Neural cell (in vitro differentiated cells): ENCODE data around the gene SH3TC1. TPM values are rescaled to one million over a fixed set of nuclear protein-coding genes. Genes with fewer than 3 reads are reported as not detected.

ENCODE experiments used
- H2AFZ ChIP-seq: fragments of 200-600, 300-800 bp; sonication (generic), shearing (Covaris generic); 2 replicates; pipeline ENCODE4 v1.6.0; 2014; ENCODE audit warnings: low read depth, mild to moderate bottlenecking, antibody characterized with exemption, low read length, moderate library complexity
- H3F3A ChIP-seq: fragments of 200-600 bp; shearing (Covaris generic); 2 replicates; pipeline ENCODE4 v1.6.1; 2016; ENCODE audit warnings: mild to moderate bottlenecking, moderate library complexity, mixed read lengths, antibody characterized with exemption, low read length; ENCODE audit not compliant: insufficient read depth, poor library complexity, severe bottlenecking
- H3K27ac ChIP-seq: fragments of 200-600, 300-800 bp; sonication (generic), shearing (Covaris generic); 2 replicates; pipeline ENCODE4 v1.5.1; 2014; ENCODE audit warnings: mild to moderate bottlenecking, low read length, moderate library complexity
- H3K27me3 ChIP-seq: fragments of 300-800, 200-600 bp; sonication (generic), shearing (Covaris generic); 2 replicates; pipeline ENCODE4 v1.6.0; 2014; ENCODE audit warnings: mild to moderate bottlenecking, low read depth, low read length, moderate library complexity; ENCODE audit not compliant: insufficient read depth
- H3K36me3 ChIP-seq: fragments of 300-800, 200-600 bp; sonication (generic), shearing (Covaris generic); 2 replicates; pipeline ENCODE4 v1.5.1; 2014; ENCODE audit warnings: mild to moderate bottlenecking, antibody characterized with exemption, low read length, moderate library complexity; ENCODE audit not compliant: insufficient read depth
- H3K4me2 ChIP-seq: fragments of 300-800, 200-600 bp; sonication (generic), shearing (Covaris generic); 2 replicates; pipeline ENCODE4 v1.6.0; 2014; ENCODE audit warnings: mild to moderate bottlenecking, low read length
- H3K4me3 ChIP-seq: fragments of 300-800, 200-600 bp; sonication (generic), shearing (Covaris generic); 2 replicates; pipeline ENCODE4 v1.5.1; 2014; ENCODE audit warnings: mild to moderate bottlenecking, low read length, moderate library complexity
- H3K79me2 ChIP-seq: fragments of 200-600 bp; shearing (Covaris generic); replicated peaks from 2 replicates; pipeline ENCODE4 v1.6.0; 2014; ENCODE audit warnings: mild to moderate bottlenecking, low read length, moderate library complexity; ENCODE audit not compliant: insufficient read depth
- H3K9ac ChIP-seq: fragments of 300-800, 200-600 bp; sonication (generic), shearing (Covaris generic); 2 replicates; pipeline ENCODE4 v1.6.1; 2016; ENCODE audit warnings: mild to moderate bottlenecking, low read length, mixed read lengths
- H3K9me2 ChIP-seq: fragments of 200-600 bp; shearing (Covaris generic); 2 replicates; pipeline ENCODE4 v1.6.1; 2016; ENCODE audit warnings: mild to moderate bottlenecking, low read length, mixed read lengths; ENCODE audit not compliant: insufficient read depth
- H3K9me3 ChIP-seq: fragments of 200-600, 300-800 bp; sonication (generic), shearing (Covaris generic); 2 replicates; pipeline ENCODE4 v1.6.1; 2016; ENCODE audit warnings: mild to moderate bottlenecking, mixed run types, low read length, moderate library complexity, mixed read lengths
- H4K20me1 ChIP-seq: fragments of 200-600 bp; shearing (Covaris generic); 2 replicates; pipeline ENCODE4 v1.6.1; 2016; ENCODE audit warnings: mild to moderate bottlenecking, mixed run types; ENCODE audit not compliant: insufficient read depth
- CTCF ChIP-seq: fragments of 450-650 bp; IDR thresholded peaks from 2 replicates; pipeline ENCODE4 v1.5.1; 2014; ENCODE audit warnings: antibody characterized with exemption, mild to moderate bottlenecking, moderate library complexity; ENCODE audit not compliant: poor library complexity, severe bottlenecking
- EP300 ChIP-seq: fragments of 450-650 bp; conservative IDR thresholded peaks from 2 replicates; pipeline ENCODE4 v1.6.1; 2014; ENCODE audit warnings: antibody characterized with exemption, mild to moderate bottlenecking, moderate library complexity; ENCODE audit not compliant: poor library complexity, severe bottlenecking
- EZH2 ChIP-seq: fragments of 200-600, 300-800 bp; shearing (Covaris generic), sonication (generic); IDR thresholded peaks from 2 replicates; pipeline ENCODE4 v1.6.1; 2014; ENCODE audit warnings: antibody characterized with exemption, low read length, borderline replicate concordance, mild to moderate bottlenecking; ENCODE audit not compliant: insufficient read depth, poor library complexity, severe bottlenecking
- MXI1 ChIP-seq: fragments of 450-650 bp; conservative IDR thresholded peaks from 2 replicates; pipeline ENCODE4 v1.6.1; 2014; ENCODE audit warnings: antibody characterized with exemption, mild to moderate bottlenecking; ENCODE audit not compliant: poor library complexity, severe bottlenecking
- POLR2AphosphoS5 ChIP-seq: IDR thresholded peaks from 2 replicates; pipeline ENCODE4 v1.6.1; 2012
- RAD21 ChIP-seq: fragments of 450-650 bp; conservative IDR thresholded peaks from 2 replicates; pipeline ENCODE4 v1.6.1; 2014; ENCODE audit warnings: antibody characterized with exemption, mild to moderate bottlenecking, moderate library complexity
- REST ChIP-seq: IDR thresholded peaks from 2 replicates; pipeline ENCODE4 v1.6.1; 2012; ENCODE audit warnings: borderline replicate concordance
- SMC3 ChIP-seq: fragments of 450-650 bp; conservative IDR thresholded peaks from 2 replicates; pipeline ENCODE4 v1.6.1; 2014; ENCODE audit warnings: antibody characterized with exemption, mild to moderate bottlenecking, moderate library complexity; ENCODE audit not compliant: poor library complexity
- TAF1 ChIP-seq: IDR thresholded peaks from 2 replicates; pipeline ENCODE4 v1.6.1; 2012; ENCODE audit warnings: low read depth
- polyA plus RNA-seq: library from polyadenylated mRNA; depleted of rRNA; stranded (reverse); fragments of >200 nt; gene quantifications from 2 replicates; pipeline ENCODE4 v1.2.3, GENCODE V29; 2014

The SH3TC1 gene
- polyA plus RNA-seq, 1 donor from 2014 or later: not detected

DNA sequence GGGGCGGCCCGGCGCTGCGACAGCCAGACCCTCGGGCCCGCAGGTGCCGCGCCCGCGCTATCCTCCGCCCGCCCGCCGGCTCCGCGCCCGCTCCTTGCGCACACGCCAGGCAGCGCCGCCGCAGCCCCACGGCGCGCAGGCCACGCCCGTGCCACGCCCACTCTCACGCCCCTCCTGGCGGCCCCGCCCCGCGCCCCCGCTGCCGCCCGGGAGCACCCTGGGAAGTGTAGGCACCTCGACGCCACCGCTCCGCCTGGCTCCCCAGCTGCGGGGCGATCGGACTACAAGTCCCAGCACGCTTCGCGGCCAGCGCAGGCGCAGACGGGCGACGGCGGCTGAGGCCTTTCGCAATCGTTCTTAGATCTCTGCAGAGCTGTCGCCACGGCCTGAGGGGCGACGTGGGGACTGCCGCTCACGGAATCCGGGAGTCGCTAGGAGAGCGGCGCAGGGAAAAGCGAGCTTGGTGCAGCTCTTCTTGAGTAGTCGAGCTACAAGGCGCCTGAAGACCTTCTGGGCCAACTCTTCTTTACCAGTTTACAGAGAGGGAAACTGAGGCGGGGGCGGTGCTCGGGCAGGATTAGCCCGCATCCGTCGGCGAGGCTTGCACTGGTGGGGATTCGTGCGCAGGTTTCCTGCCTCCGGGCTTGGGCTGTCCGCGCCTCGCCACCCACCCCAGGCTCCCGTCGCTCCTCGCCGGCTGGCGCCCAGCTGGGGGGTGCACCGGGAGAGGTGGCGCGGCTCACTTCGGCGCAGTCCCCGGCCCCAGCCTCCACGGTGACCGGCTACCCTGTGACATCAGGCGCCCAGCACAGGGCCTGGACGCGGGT is 40.2 kb upstream of the SH3TC1 start, which contains the start of gene ABLIM2:
TSS of gene ABLIM2 (minus strand) at position 104 of the 827 bp plus-strand sequence. CDS start 124 bp downstream, outside the sequence.
- no peaks in the 10 kb centered on the region for H3K79me2 ChIP-seq
- H3K27ac ChIP-seq: peak within 1 kb of the TSS; percentile 78
- no peaks in the 10 kb centered on the region for H3K9me2 ChIP-seq
- TF ChIP-seq RAD21 (peak; percentile 39), EP300 (peak; percentile 16), EZH2 (no peak), POLR2AphosphoS5 (peak; percentile 92), MXI1 (peak; percentile 81), TAF1 (peak; percentile 59), REST (peak; percentile 28), CTCF (no peak), SMC3 (peak; percentile 24)
- H3K9ac ChIP-seq: peak within 1 kb of the TSS; percentile 80
- H3K36me3 ChIP-seq: no peaks in the 10 kb centered on the region
- H3K4me2 ChIP-seq: peak within 1 kb of the TSS; percentile 90
- peak within 1 kb of the TSS; percentile 76 for H2AFZ ChIP-seq
- H3K4me3 ChIP-seq: peak within 1 kb of the TSS; percentile 96
- H3K9me3 ChIP-seq: no peaks in the 10 kb centered on the region
- H3K27me3 ChIP-seq: peaks cover 21% of the 10 kb centered on the region
- H3F3A ChIP-seq: no peaks in the 10 kb centered on the region
- H4K20me1 ChIP-seq: no peaks in the 10 kb centered on the region

- peak overlapping the region; percentile 76 for H2AFZ ChIP-seq
- peak overlapping the region; percentile 80 for H3K9ac ChIP-seq
- TF ChIP-seq EP300 (no peak), CTCF (no peak), EZH2 (no peak), RAD21 (no peak), TAF1 (no peak), SMC3 (no peak), MXI1 (no peak), POLR2AphosphoS5 (no peak), REST (no peak)
Observed at GRCh38 chr4:8159537-8160232, 39.4 kb upstream of the SH3TC1 start.

More at GRCh38 chr4:8159537-8160232, 39.4 kb upstream of the SH3TC1 start:
- no peaks in the 10 kb centered on the region for H3K9me2 ChIP-seq
- peak overlapping the region; percentile 90 for H3K4me2 ChIP-seq
- H3K36me3 ChIP-seq: no peaks in the 10 kb centered on the region
- H3K4me3 ChIP-seq: peak overlapping the region; percentile 96
- no peaks in the 10 kb centered on the region for H3F3A ChIP-seq
- H3K9me3 ChIP-seq: no peaks in the 10 kb centered on the region
- peak overlapping the region; percentile 78 for H3K27ac ChIP-seq
- H4K20me1 ChIP-seq: no peaks in the 10 kb centered on the region
- H3K27me3 ChIP-seq: peaks cover 21% of the 10 kb centered on the region
- H3K79me2 ChIP-seq: no peaks in the 10 kb centered on the region
